ENCODE measurements around the gene TBL3.

Gene TBL3

GRCh38 chr16:2022723-2023091, 50.9 kb downstream of the TBL3 start:
- DNase-seq = no peak

- peak; percentile 86 to 98 (median 91) for DNase-seq
Observed at GRCh38 chr16:2023092-2024031, 51.5 kb downstream of the TBL3 start.

GRCh38 chr16:2024032-2024420, 52.2 kb downstream of the TBL3 start:
- DNase-seq = no peak

- no peak for DNase-seq
Observed at GRCh38 chr16:2025251-2025650, 53.4 kb downstream of the TBL3 start.

- no peak for DNase-seq
Observed at GRCh38 chr16:2025878-2026460, 54.1 kb downstream of the TBL3 start.

GRCh38 chr16:2026461-2027023, 54.7 kb downstream of the TBL3 start, which contains the start of gene NHERF2:
Gene NHERF2 (plus strand): TSS chr16:2026902. CDS start chr16:2027006, 104 bp downstream.
- DNase-seq = peak in 2 of 5 experiments; percentile 27 to 42

- DNase-seq = peak in 1 of 5 experiments; percentile 19
Observed at GRCh38 chr16:2027024-2028010, 55.5 kb downstream of the TBL3 start.

GRCh38 chr16:2028146-2028545, 56.3 kb downstream of the TBL3 start:
- no peak for DNase-seq

GRCh38 chr16:2028620-2029220, 56.9 kb downstream of the TBL3 start:
- no peak for DNase-seq

GRCh38 chr16:2029350-2029749, 57.5 kb downstream of the TBL3 start:
- no peak for DNase-seq

- no peak for DNase-seq
Observed at GRCh38 chr16:2030036-2030435, 58.2 kb downstream of the TBL3 start.

- no peak for DNase-seq
Observed at GRCh38 chr16:2031081-2031577, 59.3 kb downstream of the TBL3 start.
